HG03135 (cell line): Measurements from ENCODE around the gene TMEM248.
"Not testable (repeated sequence)": the region's sequence is repeated elsewhere in the genome, so short reads cannot be mapped to it uniquely, and the experiment has no call there.

Source experiments
- ATAC-seq: cut with Tn5 transposase; IDR thresholded peaks from one replicate; pipeline ENCODE4 v1.9.1; 2021; ENCODE audit warnings: mild to moderate bottlenecking, moderate library complexity; ENCODE audit not compliant: unreplicated experiment

The TMEM248 gene

DNA sequence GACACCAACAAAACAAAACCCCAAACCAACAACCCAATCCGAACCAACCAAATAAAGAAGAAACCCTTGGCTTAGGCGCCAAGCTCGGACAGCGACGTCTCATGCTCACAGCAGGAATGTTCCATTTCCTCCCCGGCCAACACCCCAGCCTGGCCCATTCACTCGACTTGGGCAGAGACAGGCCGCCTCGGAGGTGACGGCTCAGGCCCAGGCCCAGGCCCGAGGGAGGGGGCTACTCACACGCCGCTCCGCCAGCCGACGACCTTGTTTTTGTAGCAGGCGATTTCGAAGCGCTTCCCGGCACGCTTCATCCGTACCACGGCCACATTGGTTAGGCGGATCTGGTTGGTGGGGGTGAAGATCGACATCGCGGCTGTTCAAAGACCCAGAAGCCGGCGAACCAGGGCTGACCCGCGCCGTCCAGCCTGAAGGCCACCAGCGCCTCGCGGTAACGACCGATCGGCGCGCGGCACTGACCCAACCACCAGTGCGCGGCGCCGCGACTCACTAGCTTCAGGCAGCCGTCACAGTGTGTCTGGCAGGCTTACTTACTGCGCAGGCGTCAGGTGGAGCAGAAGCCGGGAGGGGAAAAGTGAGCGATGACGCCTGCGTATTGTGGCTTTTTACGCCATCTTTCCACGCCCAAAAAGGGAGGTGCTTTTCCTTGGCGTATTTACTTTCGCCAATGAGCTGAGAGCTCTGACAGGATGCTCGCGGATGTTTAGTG lies 74.2 kb downstream of the TMEM248 start, which contains the start of gene SBDS:
TSS of gene SBDS (minus strand) at position 537 of the 727 bp plus-strand sequence. CDS start at position 368, 169 bp downstream.
- peak; percentile 63 for ATAC-seq

DNA sequence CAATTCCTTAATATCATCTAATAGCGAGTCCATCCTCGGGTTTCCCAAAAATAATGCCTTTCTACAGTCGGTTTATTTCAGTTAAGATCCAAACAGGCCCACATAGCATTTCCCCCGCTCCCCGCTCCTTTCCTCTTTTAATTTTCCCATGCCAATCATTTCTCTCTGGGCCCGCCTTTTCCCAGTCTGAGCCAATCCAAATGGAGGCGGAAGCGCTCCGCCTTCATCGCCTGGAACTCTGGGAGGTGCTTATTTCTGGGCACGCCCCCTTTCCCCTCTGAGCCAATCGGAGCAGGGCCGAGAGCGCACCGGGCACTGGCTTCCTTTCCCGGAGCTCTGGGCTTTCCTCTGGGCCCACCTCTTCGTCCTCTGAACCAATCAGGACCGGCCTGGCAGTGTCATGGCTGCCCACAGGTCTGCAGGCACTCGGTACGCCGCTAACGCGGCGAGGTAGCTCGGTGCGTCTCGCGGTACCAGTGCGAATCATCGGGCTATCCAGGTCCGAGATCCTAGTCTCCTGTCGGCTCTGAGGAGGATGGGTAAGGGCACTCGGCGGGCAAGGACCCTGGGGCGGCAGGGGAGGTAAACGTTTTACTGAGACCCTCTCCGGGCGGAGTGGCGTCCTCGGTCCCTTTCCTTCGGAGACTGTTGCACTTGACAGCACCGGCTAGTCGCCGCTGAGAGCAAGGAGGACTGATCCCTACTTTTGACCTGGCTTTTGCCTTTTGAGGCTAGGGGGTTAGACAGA lies 75.6 kb downstream of the TMEM248 start, which contains the start of gene TYW1:
TSS of gene TYW1 (plus strand) at position 390 of the 748 bp plus-strand sequence. CDS start at position 536, 146 bp downstream.
- peak; percentile 88 for ATAC-seq

- not testable (repeated sequence) for ATAC-seq
Observed at GRCh38 chr7:67000601-67001258, 79.7 kb downstream of the TMEM248 start.

GRCh38 chr7:67004145-67004544 lies 83.1 kb downstream of the TMEM248 start:
- ATAC-seq, result not testable (repeated sequence)

GRCh38 chr7:67006965-67007364 lies 85.9 kb downstream of the TMEM248 start:
- ATAC-seq, result no peak
